ENCODE measurements around the gene KIF12.

DNA sequence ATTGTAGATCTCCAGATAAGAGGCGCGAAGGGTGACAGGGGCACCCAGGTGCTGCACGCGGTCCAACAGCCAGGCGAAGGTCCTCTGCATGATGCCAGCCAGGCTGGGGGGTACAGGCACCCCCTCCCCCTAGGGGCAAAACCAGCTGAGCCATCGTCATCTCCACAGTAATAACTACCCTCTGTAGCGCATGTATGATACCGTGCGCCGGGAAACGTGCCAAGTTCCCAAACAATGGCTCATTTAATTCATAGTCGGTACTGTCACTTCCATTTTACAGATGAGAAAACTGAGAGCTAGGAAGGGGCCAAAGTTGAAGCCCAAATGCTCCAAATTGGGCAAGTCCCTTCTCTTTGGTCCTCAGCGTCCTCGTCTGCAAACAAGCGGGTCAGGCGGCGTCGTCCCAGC, 1.5 kb downstream of the KIF12 start:
- TF ChIP-seq, protein P1, sequence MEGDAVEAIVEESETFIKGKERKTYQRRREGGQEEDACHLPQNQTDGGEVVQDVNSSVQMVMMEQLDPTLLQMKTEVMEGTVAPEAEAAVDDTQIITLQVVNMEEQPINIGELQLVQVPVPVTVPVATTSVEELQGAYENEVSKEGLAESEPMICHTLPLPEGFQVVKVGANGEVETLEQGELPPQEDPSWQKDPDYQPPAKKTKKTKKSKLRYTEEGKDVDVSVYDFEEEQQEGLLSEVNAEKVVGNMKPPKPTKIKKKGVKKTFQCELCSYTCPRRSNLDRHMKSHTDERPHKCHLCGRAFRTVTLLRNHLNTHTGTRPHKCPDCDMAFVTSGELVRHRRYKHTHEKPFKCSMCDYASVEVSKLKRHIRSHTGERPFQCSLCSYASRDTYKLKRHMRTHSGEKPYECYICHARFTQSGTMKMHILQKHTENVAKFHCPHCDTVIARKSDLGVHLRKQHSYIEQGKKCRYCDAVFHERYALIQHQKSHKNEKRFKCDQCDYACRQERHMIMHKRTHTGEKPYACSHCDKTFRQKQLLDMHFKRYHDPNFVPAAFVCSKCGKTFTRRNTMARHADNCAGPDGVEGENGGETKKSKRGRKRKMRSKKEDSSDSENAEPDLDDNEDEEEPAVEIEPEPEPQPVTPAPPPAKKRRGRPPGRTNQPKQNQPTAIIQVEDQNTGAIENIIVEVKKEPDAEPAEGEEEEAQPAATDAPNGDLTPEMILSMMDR (IDR thresholded peaks at IDR 0.05; ENCODE audit: poor library complexity) = no peak
- no peak for TF ChIP-seq EZH2 (IDR thresholded peaks at IDR 0.05; ENCODE audit: borderline replicate concordance)
- no peak for TF ChIP-seq EZH2phosphoT487 (IDR thresholded peaks at IDR 0.05; ENCODE audit: low read depth, severe bottlenecking, unreplicated experiment)
